BE2C (cell line): ENCODE results near the gene SLC35F3.

Experiments
- DNase-seq: peaks from one replicate; pipeline ENCODE4 v3.0.0-alpha.2; 2020
- H3K27me3 ChIP-seq: fragments of 250-450 bp; sonication (Bioruptor Pico); 2 replicates; pipeline ENCODE4 v1.5.1; 2020; ENCODE audit warnings: mild to moderate bottlenecking
- H3K36me3 ChIP-seq: fragments of 250-450 bp; sonication (Bioruptor Pico); 2 replicates; pipeline ENCODE4 v1.5.1; 2020; ENCODE audit warnings: mild to moderate bottlenecking
- H3K4me1 ChIP-seq: fragments of 250-450 bp; sonication (Bioruptor Pico); 2 replicates; pipeline ENCODE4 v1.5.1; 2020
- H3K4me3 ChIP-seq: 2 replicates; pipeline ENCODE4 v1.5.1; 2011; ENCODE audit warnings: low read depth, low read length
- H3K9me3 ChIP-seq: fragments of 250-450 bp; sonication (Bioruptor Pico); 2 replicates; pipeline ENCODE4 v1.5.1; 2020
- CTCF ChIP-seq: IDR thresholded peaks from 2 replicates; pipeline ENCODE4 v1.5.1; 2012; ENCODE audit warnings: mild to moderate bottlenecking, low read depth, low read length

Gene SLC35F3

DNA sequence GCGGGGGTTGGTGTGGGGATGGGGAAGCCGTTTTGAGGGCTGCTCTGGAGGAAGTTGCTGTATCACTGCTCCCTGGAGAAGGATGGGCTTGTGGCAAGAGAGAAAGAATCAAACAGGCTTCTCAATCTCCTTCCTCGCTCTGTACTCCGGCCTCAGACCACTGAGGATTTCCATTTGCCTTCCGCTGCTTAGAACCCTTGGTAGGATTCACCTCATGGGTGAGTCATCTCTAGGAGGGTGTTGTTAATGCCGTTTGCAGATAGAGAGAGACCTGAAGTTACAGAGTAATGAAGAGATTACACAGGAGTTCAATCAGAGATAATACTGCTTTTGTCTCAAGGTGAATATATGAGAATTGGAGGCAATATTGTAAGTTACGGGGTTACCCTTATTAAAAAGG lies 15.3 kb downstream of the SLC35F3 start:
- Histone ChIP-seq H3K4me1 (no peaks in the 10 kb centered on the region), H3K4me3 (no peak overlapping the region), H3K9me3 (no peaks in the 10 kb centered on the region), H3K36me3 (no peaks in the 10 kb centered on the region), H3K27me3 (peaks cover 9% of the 10 kb centered on the region; the same call in 1 of the 2 replicates)
- no peak for TF ChIP-seq CTCF
- no peak for DNase-seq

- H3K36me3 ChIP-seq = no peaks in the 10 kb centered on the region
- no peak for TF ChIP-seq CTCF
- peaks cover 6% of the 10 kb centered on the region for H3K27me3 ChIP-seq
These were observed 23.6 kb downstream of the SLC35F3 start for GRCh38 chr1:233928123-233928522.

DNA sequence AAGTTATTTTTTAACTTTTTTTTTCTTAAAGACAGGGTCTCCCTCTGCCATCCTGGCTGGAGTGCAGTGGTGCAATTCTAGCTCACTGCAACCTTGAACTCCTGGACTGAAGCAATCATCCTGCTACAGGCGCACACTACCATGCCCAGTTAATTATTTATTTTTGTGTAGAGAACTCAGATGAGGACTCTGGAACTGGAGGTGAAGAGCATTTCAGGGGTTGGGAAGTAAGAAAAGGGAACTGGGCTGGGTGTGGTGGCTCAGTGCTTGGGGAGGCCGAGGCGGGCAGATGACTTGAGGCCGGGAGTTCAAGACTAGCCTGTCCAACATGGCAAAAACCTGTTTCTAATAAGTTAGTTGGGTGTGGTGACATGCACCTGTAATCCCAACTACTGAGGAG lies 28.9 kb downstream of the SLC35F3 start:
- Histone ChIP-seq H3K27me3 (no peaks in the 10 kb centered on the region; the same call in 1 of the 2 replicates), H3K36me3 (no peaks in the 10 kb centered on the region), H3K9me3 (no peaks in the 10 kb centered on the region), H3K4me1 (no peaks in the 10 kb centered on the region), H3K4me3 (no peak overlapping the region)
- TF ChIP-seq CTCF = no peak
- no peak for DNase-seq

More at GRCh38 chr1:233928123-233928522, 23.6 kb downstream of the SLC35F3 start:
- no peaks in the 10 kb centered on the region for H3K4me1 ChIP-seq
- H3K9me3 ChIP-seq = no peaks in the 10 kb centered on the region
- H3K4me3 ChIP-seq = no peak overlapping the region
- no peak for DNase-seq

- no peak for TF ChIP-seq CTCF
These were observed 30.9 kb downstream of the SLC35F3 start for GRCh38 chr1:233935297-233935868.

GRCh38 chr1:233936422-233936821 lies 31.9 kb downstream of the SLC35F3 start:
- TF ChIP-seq CTCF = no peak
- DNase-seq = no peak

More at GRCh38 chr1:233935297-233935868, 30.9 kb downstream of the SLC35F3 start:
- no peak for DNase-seq
- Histone ChIP-seq H3K9me3 (no peaks in the 10 kb centered on the region), H3K4me1 (no peaks in the 10 kb centered on the region), H3K27me3 (peaks cover 3% of the 10 kb centered on the region; the same call in 1 of the 2 replicates), H3K4me3 (no peak overlapping the region), H3K36me3 (no peaks in the 10 kb centered on the region)

GRCh38 chr1:233936842-233937241 lies 32.4 kb downstream of the SLC35F3 start:
- Histone ChIP-seq H3K36me3 (no peaks in the 10 kb centered on the region), H3K9me3 (no peaks in the 10 kb centered on the region), H3K27me3 (peaks cover 3% of the 10 kb centered on the region; the same call in 1 of the 2 replicates), H3K4me1 (no peaks in the 10 kb centered on the region), H3K4me3 (no peak overlapping the region)
- DNase-seq = no peak
- TF ChIP-seq CTCF = no peak

More at GRCh38 chr1:233936422-233936821, 31.9 kb downstream of the SLC35F3 start:
- H3K27me3 ChIP-seq = peaks cover 3% of the 10 kb centered on the region; the same call in 1 of the 2 replicates
- no peaks in the 10 kb centered on the region for H3K4me1 ChIP-seq
- no peak overlapping the region for H3K4me3 ChIP-seq
- H3K36me3 ChIP-seq = no peaks in the 10 kb centered on the region
- no peaks in the 10 kb centered on the region for H3K9me3 ChIP-seq
